T follicular helper cell (primary cell): ENCODE results near the gene RFX7.
A peak's percentile ranks its signal among the peaks of the same experiment; 100 is the strongest.

Experiments used
- DNase-seq: peaks from one replicate; pipeline ENCODE4 v3.0.0-alpha.2; 2020; ENCODE audit warnings: low read depth

The RFX7 gene

DNA sequence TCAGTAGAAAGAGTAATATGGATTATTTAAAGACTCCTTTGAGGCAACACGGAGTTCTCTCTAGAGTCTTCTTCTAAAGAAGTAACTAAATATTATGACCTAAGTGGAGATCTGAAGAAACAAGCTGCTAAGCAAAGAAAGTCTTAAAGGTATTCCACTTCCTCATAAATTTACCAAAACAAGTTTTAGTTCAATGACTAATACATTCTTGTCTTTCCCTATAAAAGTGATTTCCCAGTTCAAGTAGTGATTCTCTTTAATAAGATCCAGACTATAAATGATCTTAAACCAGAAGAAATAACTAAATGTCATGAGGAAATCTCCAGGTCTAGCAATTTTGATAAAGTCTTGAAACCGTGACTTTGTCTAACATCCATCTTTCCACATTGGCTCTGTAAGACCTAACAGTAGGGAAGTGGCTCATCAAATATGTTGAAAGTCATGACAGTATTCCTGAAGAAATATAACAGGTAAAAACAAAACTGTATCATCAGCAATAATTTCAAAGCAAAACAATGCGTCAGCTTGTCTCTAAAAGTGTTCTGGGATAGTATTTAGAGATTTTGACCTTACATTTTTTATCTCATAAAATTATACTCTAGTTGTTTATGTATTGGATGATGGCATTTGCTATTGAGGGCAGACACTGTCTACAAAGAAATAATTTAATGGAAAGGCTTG lies 198.5 kb downstream of the RFX7 start:
- DNase-seq: no peak

GRCh38 chr15:56042982-56043980 lies 200.4 kb downstream of the RFX7 start:
- peak; percentile 47 for DNase-seq

- DNase-seq: no peak
Observed at GRCh38 chr15:56042498-56042897, 201.2 kb downstream of the RFX7 start.

- DNase-seq: no peak
Observed at GRCh38 chr15:56042031-56042430, 201.6 kb downstream of the RFX7 start.

GRCh38 chr15:56040081-56041035 lies 203.3 kb downstream of the RFX7 start:
- DNase-seq: no peak

DNA sequence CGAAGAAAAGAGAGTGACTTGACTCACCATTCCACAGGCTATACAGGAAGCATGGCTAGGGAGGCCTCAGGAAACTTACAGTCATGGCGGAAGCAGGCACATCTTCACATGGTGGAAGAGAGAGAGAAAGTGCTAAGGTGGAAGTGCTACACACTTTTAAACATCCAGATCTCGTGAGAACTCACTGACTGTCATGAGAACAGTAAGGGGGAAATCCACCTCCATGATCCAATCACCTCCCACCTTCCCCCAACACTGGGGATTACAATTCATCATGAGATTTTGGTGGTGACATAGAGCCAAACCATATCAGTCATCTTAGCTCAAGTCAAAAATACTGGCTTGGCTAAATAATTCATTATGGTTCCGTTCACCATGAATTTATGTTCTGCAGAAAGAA lies 205.0 kb downstream of the RFX7 start:
- DNase-seq: no peak

- peak; percentile 1 for DNase-seq
Observed at GRCh38 chr15:56038015-56038414, 205.7 kb downstream of the RFX7 start.
